NB4 (cell line): ENCODE results near the gene MAN2A2.

Experiments
- CTCF ChIP-seq: IDR thresholded peaks from one replicate; pipeline ENCODE4 v1.5.1; 2012; ENCODE audit warnings: low read depth, low read length
- MYC ChIP-seq: IDR thresholded peaks from 2 replicates; pipeline ENCODE4 v1.6.1; 2011; ENCODE audit warnings: low read depth, low read length
- POLR2A ChIP-seq: IDR thresholded peaks from 2 replicates; pipeline ENCODE4 v1.6.1; 2011; ENCODE audit warnings: mild to moderate bottlenecking; ENCODE audit not compliant: insufficient read length; ENCODE audit errors: extremely low read depth
- TF ChIP-seq, protein P1 (sequence below): IDR thresholded peaks from 2 replicates; pipeline ENCODE4 v1.6.1; 2011; ENCODE audit warnings: low read depth, low read length

GRCh38 chr15:90877315-90877714 is 25.8 kb upstream of the MAN2A2 start:
- TF ChIP-seq POLR2A: no peak
- TF ChIP-seq CTCF: no peak
- no peak for TF ChIP-seq MYC
- TF ChIP-seq, protein P1, sequence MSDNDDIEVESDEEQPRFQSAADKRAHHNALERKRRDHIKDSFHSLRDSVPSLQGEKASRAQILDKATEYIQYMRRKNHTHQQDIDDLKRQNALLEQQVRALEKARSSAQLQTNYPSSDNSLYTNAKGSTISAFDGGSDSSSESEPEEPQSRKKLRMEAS: no peak
